HG02970 (cell line): ENCODE results near the gene TP53TG3E.
"Not testable (repeated sequence)": the region's sequence is repeated elsewhere in the genome, so short reads cannot be mapped to it uniquely, and the experiment has no call there.

Experiments used
- ATAC-seq: cut with Tn5 transposase; IDR thresholded peaks from one replicate; pipeline ENCODE4 v1.9.1; 2021; ENCODE audit warnings: mild to moderate bottlenecking, moderate library complexity, moderate number of reproducible peaks; ENCODE audit not compliant: unreplicated experiment, low FRiP score

Gene TP53TG3E, protein sequence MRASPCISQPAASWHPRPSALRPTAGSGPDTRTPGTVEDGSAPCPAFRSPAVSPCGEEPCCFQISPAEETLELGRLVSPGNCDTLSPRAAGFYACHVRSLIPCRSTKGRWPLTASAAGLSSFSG

DNA sequence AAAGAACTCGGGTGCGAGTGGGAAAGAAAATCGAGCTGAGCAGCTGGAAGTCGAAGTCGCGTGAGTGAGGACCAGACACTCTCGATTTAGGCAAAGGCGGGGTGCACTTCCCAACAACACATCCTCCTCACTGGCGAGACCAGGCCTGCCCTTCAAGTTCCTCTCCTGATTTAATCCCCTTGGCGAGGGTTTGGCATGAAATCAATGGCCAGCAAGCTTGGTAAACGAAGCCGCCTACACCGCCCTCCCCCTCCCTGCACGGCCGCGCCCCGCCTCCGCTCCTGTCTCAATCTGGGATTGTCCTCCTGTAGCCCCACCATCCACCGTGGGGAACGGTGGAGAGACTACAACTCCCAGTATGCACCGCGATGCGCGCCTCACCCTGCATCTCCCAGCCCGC is at the start of gene TP53TG3E:
TP53TG3E (plus strand) TSS at position 301 of the 400 bp plus-strand sequence; CDS start at position 369, 68 bp downstream.
- ATAC-seq: not testable (repeated sequence)

DNA sequence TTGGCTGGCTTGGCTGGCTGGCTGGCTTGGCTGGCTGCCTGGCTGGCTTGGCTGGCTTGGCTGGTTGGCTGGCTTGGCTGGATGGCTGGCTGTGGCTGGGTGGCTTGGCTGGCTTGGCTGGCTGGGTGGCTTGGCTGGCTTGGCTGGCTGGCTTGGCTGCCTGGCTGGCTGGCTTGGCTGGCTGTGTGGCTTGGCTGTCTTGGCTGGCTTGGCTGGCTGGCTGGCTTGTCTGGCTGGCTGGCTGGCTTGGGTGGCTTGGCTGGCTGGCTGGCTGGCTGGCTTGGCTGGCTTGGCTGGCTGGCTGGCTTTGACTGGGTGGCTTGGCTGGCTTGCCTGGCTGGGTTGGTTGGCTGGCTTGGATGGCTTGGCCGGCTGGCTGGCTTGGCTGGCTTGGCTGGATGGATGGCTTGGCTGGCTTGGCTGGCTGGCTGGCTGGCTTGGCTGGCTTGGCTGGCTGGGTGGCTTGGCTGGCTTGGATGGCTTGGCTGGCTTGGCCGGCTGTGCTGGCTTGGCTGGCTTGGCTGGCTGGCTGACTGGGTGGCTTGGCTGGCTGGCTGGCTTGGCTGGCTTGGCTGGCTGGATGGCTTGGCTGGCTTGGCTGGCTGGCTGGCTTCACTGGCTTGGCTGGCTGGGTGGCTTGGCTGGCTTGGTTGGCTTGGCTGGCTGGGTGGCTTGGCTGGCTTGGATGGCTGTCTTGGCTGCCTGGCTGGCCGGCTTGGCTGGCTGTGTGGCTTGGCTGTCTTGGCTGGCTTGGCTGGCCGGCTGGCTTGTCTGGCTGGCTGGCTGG is 32.3 kb downstream of the TP53TG3E start:
- not testable (repeated sequence) for ATAC-seq

DNA sequence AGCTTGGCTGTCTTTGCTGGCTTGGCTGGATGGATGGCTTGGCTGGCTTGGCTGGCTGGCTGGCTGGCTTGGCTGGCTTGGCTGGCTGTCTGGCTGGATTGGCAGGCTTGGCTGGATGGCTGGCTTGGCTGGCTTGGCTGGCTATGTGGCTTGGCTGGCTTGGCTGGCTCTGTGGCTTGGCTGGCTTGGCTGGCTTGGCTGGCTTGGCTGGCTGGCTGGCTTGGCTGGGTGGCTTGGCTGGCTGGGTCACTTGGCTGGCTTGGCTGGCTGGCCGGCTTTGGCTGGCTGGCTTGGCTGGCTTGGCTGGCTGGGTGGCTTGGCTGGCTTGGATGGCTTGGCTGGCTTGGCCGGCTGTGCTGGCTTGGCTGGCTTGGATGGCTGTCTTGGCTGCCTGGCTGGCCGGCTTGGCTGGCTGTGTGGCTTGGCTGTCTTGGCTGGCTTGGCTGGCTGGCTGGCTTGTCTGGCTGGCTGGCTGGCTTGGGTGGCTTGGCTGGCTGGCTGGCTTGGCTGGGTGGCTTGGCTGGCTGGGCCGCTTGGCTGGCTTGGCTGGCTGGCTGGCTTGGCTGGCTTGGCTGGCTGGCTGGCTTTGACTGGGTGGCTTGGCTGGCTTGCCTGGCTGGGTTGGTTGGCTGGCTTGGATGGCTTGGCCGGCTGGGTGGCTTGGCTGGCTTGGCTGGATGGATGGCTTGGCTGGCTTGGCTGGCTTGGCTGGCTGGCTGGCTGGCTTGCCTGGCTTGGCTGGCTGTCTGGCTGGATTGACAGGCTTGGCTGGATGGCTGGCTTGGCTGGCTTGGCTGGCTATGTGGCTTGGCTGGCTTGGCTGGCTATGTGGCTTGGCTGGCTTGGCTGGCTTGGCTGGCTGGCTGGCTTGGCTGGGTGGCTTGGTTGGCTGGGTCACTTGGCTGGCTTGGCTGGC is 33.8 kb downstream of the TP53TG3E start:
- ATAC-seq: not testable (repeated sequence)

DNA sequence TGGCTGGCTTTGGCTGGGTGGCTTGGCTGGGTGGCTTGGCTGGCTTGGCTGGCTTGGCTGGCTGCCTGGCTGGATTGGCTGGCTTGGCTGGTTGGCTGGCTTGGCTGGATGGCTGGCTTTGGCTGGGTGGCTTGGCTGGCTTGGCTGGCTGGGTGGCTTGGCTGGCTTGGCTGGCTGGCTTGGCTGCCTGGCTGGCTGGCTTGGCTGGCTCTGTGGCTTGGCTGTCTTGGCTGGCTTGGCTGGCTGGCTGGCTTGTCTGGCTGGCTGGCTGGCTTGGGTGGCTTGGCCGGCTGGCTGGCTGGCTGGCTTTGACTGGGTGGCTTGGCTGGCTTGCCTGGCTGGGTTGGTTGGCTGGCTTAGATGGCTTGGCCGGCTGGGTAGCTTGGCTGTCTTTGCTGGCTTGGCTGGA is 34.4 kb downstream of the TP53TG3E start:
- not testable (repeated sequence) for ATAC-seq

DNA sequence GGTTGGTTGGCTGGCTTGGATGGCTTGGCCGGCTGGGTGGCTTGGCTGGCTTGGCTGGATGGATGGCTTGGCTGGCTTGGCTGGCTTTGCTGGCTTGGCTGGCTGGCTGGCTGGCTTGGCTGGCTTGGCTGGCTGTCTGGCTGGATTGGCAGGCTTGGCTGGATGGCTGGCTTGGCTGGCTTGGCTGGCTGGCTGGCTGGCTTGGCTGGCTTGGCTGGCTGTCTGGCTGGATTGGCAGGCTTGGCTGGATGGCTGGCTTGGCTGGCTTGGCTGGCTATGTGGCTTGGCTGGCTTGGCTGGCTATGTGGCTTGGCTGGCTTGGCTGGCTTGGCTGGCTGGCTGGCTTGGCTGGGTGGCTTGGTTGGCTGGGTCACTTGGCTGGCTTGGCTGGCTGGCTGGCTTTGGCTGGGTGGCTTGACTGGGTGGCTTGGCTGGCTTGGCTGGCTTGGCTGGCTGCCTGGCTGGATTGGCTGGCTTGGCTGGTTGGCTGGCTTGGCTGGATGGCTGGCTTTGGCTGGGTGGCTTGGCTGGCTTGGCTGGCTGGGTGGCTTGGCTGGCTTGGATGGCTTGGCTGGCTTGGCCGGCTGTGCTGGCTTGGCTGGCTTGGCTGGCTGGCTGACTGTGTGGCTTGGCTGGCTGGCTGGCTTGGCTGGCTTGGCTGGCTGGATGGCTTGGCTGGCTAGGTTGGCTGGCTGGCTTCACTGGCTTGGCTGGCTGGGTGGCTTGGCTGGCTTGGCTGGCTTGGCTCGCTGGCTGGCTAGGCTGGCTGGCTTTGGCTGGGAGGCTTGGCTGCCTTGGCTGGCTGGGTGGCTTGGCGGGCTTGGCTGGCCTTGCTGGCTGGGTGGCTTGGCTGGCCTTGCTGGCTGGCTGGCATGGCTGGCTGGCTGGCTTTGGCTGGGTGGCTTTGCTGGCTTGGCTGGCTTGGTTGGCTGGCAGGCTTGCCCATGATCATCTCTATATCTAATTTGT is 35.3 kb downstream of the TP53TG3E start:
- ATAC-seq: not testable (repeated sequence)
